Measurements from ENCODE around the gene GRID2. TPM values are rescaled to one million over a fixed set of nuclear protein-coding genes. Genes with fewer than 3 reads are reported as not detected.
"Not testable (repeated sequence)": the region's sequence is repeated elsewhere in the genome, so short reads cannot be mapped to it uniquely, and the experiment has no call there.

GRID2 gene
- total RNA-seq, 1 donor, result not detected

GRCh38 chr4:92406488-92406887, 102.7 kb downstream of the GRID2 start:
- no peak overlapping the region for H3K4me3 ChIP-seq (ENCODE audit: insufficient read depth, low read length)
- no peaks in the 10 kb centered on the region for H4K20me1 ChIP-seq (ENCODE audit: insufficient read depth, low read length)
- no peak overlapping the region for H3K27ac ChIP-seq (ENCODE audit: low read depth, low read length)
- H3K4me2 ChIP-seq (ENCODE audit: insufficient read depth, low read length), result no peak overlapping the region
- H3K27me3 ChIP-seq (ENCODE audit: insufficient read depth, low read length), result no peaks in the 10 kb centered on the region
- no peak overlapping the region for H2AFZ ChIP-seq (ENCODE audit: low read length)
- no peak for TF ChIP-seq CTCF (IDR thresholded peaks at IDR 0.05; ENCODE audit: extremely low read depth, low read depth, low read length)
- no peaks in the 10 kb centered on the region for H3K9me3 ChIP-seq (ENCODE audit: low read depth, low read length)
- H3K36me3 ChIP-seq (ENCODE audit: insufficient read depth, low read length), result no peaks in the 10 kb centered on the region
- H3K4me1 ChIP-seq (ENCODE audit: insufficient read depth, low read length), result no peaks in the 10 kb centered on the region
- H3K79me2 ChIP-seq (ENCODE audit: insufficient read depth, low read length), result no peaks in the 10 kb centered on the region
- DNase-seq (ENCODE audit: insufficient read length, low spot score, missing footprints), result no peak

DNA sequence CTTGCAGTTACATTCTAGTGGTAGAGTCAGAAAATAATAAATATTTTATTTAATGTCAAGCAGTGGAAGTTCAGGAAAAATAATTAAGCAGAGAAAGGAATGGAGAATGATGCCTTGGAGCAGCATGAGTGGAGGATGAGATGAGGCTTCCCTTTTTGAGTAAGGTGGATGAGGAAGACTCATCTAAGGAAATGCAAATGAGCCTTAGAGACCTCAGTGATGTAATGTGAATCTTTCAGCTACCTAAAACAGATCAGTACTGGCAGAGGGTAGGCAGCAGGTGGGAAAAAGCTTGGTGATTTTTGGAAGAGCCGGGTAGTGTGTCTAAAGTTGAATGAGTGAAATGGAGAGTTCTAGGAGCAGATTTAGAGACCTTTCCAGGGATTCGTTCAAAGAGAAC, 118.2 kb downstream of the GRID2 start:
- H3K4me3 ChIP-seq (ENCODE audit: insufficient read depth, low read length), result no peak overlapping the region
- H3K9me3 ChIP-seq (ENCODE audit: low read depth, low read length), result no peaks in the 10 kb centered on the region
- no peak overlapping the region for H3K27ac ChIP-seq (ENCODE audit: low read depth, low read length)
- no peak for TF ChIP-seq CTCF (IDR thresholded peaks at IDR 0.05; ENCODE audit: extremely low read depth, low read depth, low read length)
- no peaks in the 10 kb centered on the region for H4K20me1 ChIP-seq (ENCODE audit: insufficient read depth, low read length)
- no peaks in the 10 kb centered on the region for H3K4me1 ChIP-seq (ENCODE audit: insufficient read depth, low read length)
- no peaks in the 10 kb centered on the region for H3K36me3 ChIP-seq (ENCODE audit: insufficient read depth, low read length)
- no peaks in the 10 kb centered on the region for H3K27me3 ChIP-seq (ENCODE audit: insufficient read depth, low read length)
- no peaks in the 10 kb centered on the region for H3K79me2 ChIP-seq (ENCODE audit: insufficient read depth, low read length)
- H3K4me2 ChIP-seq (ENCODE audit: insufficient read depth, low read length), result no peak overlapping the region
- DNase-seq (ENCODE audit: insufficient read length, low spot score, missing footprints), result no peak
- no peak overlapping the region for H2AFZ ChIP-seq (ENCODE audit: low read length)

DNA sequence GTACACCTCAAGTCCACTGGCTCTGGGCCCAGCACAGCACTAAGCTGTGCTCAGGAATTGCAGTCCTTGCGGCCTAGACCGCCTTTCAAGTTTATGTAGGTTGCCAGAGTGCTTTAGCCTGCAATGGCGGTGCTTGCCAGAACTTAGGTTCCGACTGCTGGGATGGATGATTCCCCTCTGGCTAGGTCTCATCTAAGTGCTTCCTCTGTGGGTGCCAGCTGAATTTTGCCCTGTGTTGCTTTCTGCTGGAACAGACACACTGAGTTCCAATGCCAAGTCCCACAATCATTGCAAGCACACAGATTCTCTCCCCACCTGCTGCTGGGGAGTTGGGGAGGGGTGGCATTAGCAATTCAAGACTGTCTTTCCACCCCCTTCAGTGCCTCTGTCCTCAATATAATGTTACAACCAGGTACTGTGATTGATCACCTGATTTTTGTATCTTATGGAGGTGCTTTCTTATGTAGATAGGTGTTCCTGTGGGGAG, 129.5 kb downstream of the GRID2 start:
- H3K4me1 ChIP-seq (ENCODE audit: insufficient read depth, low read length), result no peaks in the 10 kb centered on the region
- H3K27ac ChIP-seq (ENCODE audit: low read depth, low read length), result no peak overlapping the region
- H4K20me1 ChIP-seq (ENCODE audit: insufficient read depth, low read length), result no peaks in the 10 kb centered on the region
- no peaks in the 10 kb centered on the region for H3K9me3 ChIP-seq (ENCODE audit: low read depth, low read length)
- H3K4me2 ChIP-seq (ENCODE audit: insufficient read depth, low read length), result no peak overlapping the region
- H2AFZ ChIP-seq (ENCODE audit: low read length), result no peak overlapping the region
- DNase-seq (ENCODE audit: insufficient read length, low spot score, missing footprints), result no peak
- no peaks in the 10 kb centered on the region for H3K79me2 ChIP-seq (ENCODE audit: insufficient read depth, low read length)
- TF ChIP-seq CTCF (IDR thresholded peaks at IDR 0.05; ENCODE audit: extremely low read depth, low read depth, low read length), result no peak
- H3K4me3 ChIP-seq (ENCODE audit: insufficient read depth, low read length), result no peak overlapping the region
- H3K27me3 ChIP-seq (ENCODE audit: insufficient read depth, low read length), result no peaks in the 10 kb centered on the region
- H3K36me3 ChIP-seq (ENCODE audit: insufficient read depth, low read length), result no peaks in the 10 kb centered on the region

GRCh38 chr4:92438722-92439121, 135.0 kb downstream of the GRID2 start:
- H3K27me3 ChIP-seq (ENCODE audit: insufficient read depth, low read length); DNase-seq (ENCODE audit: insufficient read length, low spot score, missing footprints); H3K4me3 ChIP-seq (ENCODE audit: insufficient read depth, low read length); H4K20me1 ChIP-seq (ENCODE audit: insufficient read depth, low read length); H3K27ac ChIP-seq (ENCODE audit: low read depth, low read length); H3K36me3 ChIP-seq (ENCODE audit: insufficient read depth, low read length); H3K9me3 ChIP-seq (ENCODE audit: low read depth, low read length); H3K79me2 ChIP-seq (ENCODE audit: insufficient read depth, low read length); H2AFZ ChIP-seq (ENCODE audit: low read length); H3K4me1 ChIP-seq (ENCODE audit: insufficient read depth, low read length); H3K4me2 ChIP-seq (ENCODE audit: insufficient read depth, low read length): not testable (repeated sequence)

GRCh38 chr4:92442131-92442530, 138.4 kb downstream of the GRID2 start:
- H3K27me3 ChIP-seq (ENCODE audit: insufficient read depth, low read length); H3K9me3 ChIP-seq (ENCODE audit: low read depth, low read length); H2AFZ ChIP-seq (ENCODE audit: low read length); H3K4me1 ChIP-seq (ENCODE audit: insufficient read depth, low read length); H3K4me2 ChIP-seq (ENCODE audit: insufficient read depth, low read length); DNase-seq (ENCODE audit: insufficient read length, low spot score, missing footprints); H4K20me1 ChIP-seq (ENCODE audit: insufficient read depth, low read length); H3K4me3 ChIP-seq (ENCODE audit: insufficient read depth, low read length); H3K79me2 ChIP-seq (ENCODE audit: insufficient read depth, low read length); H3K27ac ChIP-seq (ENCODE audit: low read depth, low read length); H3K36me3 ChIP-seq (ENCODE audit: insufficient read depth, low read length): not testable (repeated sequence)

DNA sequence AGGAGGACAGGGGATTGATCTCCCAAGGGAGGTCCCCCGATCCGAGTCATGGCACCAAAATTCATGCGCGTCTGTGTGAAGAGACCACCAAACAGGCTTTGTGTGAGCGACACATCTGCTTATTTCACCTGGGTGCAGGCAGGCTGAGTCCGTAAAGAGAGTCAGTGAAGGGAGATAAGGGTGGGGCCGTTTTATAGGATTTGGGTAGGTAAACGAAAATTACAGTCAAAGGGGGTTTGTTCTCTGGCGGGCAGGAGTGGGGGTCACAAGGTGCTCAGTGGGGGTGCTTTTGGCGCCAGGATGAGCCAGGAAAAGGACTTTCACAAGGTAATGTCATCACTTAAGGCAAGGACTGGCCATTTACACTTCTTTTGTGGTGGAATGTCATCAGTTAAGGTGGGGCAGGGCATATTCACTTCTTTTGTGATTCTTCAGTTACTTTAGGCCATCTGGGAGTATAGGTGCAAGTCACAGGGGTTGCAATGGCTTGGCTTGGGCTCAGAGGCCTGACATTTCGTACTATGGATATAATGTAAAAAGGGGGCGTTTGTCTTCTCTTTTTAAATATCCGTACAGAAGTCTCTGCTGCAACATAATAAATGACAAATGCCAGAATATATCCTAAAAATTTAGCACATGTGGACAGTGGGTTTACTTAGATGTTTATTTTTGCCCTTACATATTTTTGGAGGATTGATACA, 140.5 kb downstream of the GRID2 start:
- H3K9me3 ChIP-seq (ENCODE audit: low read depth, low read length); H3K4me3 ChIP-seq (ENCODE audit: insufficient read depth, low read length); H3K4me2 ChIP-seq (ENCODE audit: insufficient read depth, low read length); H3K27me3 ChIP-seq (ENCODE audit: insufficient read depth, low read length); H2AFZ ChIP-seq (ENCODE audit: low read length); H3K27ac ChIP-seq (ENCODE audit: low read depth, low read length); H3K79me2 ChIP-seq (ENCODE audit: insufficient read depth, low read length); H3K36me3 ChIP-seq (ENCODE audit: insufficient read depth, low read length); DNase-seq (ENCODE audit: insufficient read length, low spot score, missing footprints); H3K4me1 ChIP-seq (ENCODE audit: insufficient read depth, low read length); H4K20me1 ChIP-seq (ENCODE audit: insufficient read depth, low read length): not testable (repeated sequence)
